HG03457 (cell line): ENCODE measurements around the gene MMP21.
A peak's percentile ranks its signal among the peaks of the same experiment; 100 is the strongest.

Experiments
- ATAC-seq: cut with Tn5 transposase; IDR thresholded peaks from one replicate; pipeline ENCODE4 v1.9.1; 2021; ENCODE audit warnings: moderate number of reproducible peaks; ENCODE audit not compliant: unreplicated experiment

The MMP21 gene

DNA sequence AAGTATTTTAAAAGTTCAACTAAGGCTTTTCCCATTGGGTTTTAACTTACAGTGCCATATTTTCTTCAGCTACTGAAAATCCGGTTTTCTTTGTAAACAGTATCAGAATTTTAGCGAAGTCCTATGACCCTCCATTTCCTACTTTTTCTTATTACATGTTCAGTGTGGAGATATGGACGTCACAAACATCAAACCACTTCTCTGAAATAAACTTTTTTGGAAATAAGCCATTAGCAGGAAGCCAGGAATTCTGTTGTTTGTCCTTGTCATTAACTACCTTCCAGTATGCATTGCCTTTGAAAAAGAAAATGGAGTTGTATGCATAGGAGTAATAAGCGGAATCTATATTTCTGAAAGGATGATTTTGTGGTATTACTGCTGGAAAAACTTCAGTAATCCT lies 9.1 kb downstream of the MMP21 start:
- no peak for ATAC-seq

DNA sequence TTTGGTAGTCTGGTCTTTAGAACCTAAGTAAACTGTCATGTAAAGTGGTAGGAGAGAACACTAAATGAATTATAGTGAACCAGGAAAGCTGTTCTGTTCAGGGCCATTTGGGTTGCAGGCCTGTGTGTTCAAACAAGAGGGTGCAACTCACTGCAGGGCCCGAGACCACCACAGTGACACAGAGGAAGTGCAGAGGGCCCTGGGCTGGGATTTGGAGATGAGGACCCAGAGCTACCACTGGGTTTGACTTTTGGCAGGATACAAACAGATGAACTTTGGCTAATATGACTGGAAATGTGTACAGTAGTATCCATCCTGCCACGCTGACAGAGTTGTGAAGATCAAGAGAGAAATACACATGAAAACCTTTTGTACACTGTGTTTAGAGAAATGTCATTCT lies 9.8 kb downstream of the MMP21 start:
- ATAC-seq, result no peak

DNA sequence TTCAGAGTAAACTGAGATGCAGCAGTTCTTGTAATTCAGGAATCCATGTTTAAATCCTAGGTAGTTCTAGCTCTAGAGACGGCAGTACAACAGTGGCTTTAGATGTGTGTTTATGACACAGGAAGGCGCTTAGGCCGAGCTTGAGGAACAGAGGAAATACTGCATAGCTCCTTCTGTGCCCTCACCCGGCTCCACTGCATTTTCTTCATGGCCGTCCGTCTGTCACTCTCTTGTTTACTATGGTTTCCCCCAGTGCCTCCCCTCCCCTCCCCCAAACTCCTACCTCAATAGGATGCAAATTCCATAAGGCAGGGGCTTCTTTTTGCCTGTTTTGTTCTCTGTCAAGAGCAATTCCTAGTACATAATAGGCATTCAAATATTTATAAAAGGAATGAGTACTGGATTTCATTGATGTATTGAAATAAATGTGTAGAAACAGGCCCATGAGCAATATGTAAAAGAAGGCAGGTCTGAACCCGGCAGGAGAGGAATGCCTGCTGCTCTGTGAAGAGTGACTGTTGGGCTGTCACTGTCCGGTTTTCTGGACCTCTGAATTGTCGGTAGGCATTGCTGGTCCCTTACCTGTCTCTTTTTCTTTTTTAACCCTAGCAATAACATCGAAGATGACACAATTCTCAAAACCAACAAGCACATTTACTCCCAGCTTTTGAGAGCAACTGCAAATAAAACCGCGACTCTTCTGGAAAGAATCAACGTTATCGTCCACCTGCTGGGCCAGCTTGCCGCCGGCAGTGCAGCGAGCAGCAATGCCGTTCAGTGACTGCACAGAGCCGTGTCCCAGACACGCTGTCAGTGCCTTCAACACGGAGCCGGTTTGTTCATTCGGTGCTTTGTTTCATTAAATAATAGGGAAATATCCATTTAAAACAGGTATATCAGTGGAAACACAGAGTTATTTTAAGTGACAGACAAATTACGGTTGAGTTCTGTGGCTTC lies 12.7 kb downstream of the MMP21 start:
- no peak for ATAC-seq

- no peak for ATAC-seq
These were observed 13.7 kb downstream of the MMP21 start for GRCh38 chr10:125761961-125762360.

GRCh38 chr10:125757742-125758141 lies 17.9 kb downstream of the MMP21 start:
- no peak for ATAC-seq

GRCh38 chr10:125756853-125757487 lies 18.7 kb downstream of the MMP21 start:
- ATAC-seq, result no peak

GRCh38 chr10:125756196-125756595 lies 19.4 kb downstream of the MMP21 start:
- no peak for ATAC-seq

DNA sequence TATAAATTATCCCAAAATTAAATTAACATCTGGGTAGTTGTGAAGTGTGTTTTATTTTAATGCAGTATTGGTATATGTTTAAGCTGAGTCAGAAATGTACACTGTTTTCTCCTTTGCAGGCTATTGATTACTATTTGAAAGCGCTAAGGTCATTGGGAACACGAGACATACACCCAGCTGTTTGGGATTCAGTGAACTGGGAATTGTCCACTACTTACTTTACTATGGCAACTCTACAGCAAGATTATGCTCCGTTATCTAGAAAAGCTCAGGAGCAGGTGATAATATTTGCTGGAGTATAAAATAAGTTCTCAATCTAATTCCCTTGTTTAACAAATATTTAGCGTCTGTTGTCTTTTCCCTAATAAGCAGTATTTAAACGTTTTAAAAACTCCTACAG lies 28.2 kb downstream of the MMP21 start:
- no peak for ATAC-seq

DNA sequence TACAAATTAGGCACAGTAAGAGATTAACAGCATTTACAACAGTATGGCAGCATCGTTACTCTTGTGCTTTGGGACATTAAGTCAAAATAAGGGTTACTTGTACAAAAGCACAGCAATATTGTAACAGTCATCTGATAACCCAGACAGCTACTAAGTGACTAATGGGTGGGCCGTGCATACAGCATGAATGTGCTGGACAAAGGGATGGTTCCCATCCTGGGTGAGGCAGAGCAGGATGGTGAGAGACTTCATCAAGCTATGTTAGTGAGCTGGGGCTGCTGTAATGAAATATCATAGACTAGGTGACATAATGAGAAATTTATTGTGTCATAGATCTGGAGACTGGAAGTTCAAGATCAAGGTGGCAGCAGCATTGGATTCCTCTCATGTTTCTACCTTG lies 30.7 kb downstream of the MMP21 start:
- ATAC-seq, result no peak

DNA sequence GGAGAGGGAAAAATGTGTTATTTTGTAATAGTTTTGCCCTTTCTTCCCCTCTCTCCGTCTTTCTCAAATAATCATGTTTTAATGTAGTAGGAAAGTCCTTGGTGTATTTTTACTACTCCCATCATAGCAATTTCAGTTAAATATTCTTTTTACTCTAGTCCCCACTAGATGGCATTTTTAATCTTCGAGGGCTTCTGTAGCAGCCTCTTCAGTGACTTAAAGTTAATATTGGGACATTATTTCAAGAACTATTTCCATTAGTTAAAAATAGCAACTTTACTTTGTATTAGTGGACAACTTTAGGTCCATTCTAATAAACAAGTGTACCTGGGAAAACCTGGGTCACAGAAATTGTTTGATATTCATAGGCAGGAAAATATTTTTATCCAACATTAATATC lies 33.2 kb downstream of the MMP21 start:
- no peak for ATAC-seq

DNA sequence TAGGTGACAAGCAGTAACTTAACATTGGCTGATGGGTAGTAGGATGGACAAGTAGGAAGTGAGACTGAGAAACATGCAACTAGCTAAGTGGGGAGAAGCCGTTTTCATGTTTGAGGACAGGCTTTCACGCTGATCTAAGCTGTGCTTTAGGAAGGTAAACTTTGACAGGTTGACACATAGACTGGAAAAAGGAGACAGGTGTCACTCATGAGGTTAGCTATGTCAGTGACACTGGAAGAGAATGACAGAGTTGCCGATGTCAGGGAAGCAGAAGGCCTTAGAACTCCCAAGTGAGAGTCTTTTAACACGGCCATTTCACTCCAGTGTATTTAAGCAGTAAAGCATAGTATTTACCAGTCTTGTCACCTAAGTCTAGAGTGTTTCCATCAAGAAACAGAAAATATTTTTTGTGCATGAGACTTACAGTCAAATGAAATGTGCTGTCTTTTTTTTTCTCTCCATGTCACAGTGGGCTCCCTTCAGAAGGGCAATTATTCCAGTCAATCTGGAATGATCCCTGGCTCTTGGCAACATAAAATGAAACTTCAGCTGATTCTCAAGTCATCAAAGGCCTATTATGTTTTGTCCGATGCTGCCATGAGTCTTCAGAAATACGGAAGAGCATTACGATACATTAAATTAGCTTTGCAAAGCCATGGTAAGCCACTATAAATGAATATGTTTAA lies 35.5 kb downstream of the MMP21 start:
- no peak for ATAC-seq

GRCh38 chr10:125738206-125738605 lies 37.4 kb downstream of the MMP21 start:
- no peak for ATAC-seq

- no peak for ATAC-seq
These were observed 40.8 kb downstream of the MMP21 start for GRCh38 chr10:125734823-125735222.

DNA sequence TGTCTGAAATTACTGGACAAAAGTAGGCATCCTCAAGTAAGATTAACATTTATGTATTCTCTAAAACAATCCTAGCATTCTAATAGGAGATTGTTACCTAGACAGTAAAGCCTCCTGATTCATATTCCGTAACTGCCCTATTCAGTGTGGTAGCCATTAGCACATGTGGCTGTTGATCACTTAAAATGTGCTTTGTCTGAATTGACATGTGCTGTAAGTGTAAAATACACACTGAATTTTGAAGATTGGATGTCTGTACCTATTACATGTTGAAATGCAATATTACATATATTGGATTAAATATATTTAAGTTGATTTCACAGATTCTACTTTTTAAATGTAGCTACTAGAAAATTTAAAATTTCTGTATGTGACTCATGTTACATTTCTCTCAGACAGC lies 41.5 kb downstream of the MMP21 start:
- no peak for ATAC-seq

- ATAC-seq, result no peak
These were observed 48.2 kb downstream of the MMP21 start for GRCh38 chr10:125727436-125727835.

DNA sequence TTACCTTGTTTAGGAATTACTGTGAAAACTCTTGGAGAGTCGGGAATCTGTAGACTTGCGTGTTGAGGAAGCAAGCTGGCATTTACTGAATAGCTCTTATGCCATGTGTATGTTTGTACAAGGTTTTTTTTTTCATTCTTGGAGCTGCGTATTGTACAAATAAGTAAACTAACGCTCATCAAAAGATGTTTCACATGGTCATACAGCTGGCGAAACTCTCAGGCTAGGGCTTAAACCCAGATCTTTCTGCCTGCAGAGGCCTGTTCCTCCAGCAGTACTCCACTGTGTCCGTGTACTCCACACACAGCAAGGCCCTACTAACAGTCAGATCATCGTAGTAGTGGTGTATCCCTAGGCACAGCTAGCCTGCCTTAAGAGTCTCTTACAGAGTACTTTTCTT lies 48.7 kb downstream of the MMP21 start:
- no peak for ATAC-seq

DNA sequence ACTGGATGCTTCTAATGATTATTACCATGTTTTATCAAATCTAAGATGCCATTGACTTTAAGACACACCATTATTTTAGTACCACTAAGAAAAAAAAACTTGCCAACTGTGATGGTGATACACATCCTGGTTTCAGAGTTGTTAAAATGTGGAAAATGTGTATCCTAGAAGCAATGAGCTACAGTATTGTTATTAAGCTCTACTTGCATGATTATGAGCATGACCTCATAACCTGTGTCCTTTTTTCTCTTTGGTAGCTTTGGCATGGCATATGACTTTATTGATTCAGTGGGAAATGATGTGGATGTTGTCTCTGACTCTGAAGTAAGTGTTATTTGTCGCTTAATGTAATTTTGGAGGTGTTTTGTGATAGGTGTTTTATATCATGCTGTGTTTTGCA lies 52.8 kb downstream of the MMP21 start:
- no peak for ATAC-seq

DNA sequence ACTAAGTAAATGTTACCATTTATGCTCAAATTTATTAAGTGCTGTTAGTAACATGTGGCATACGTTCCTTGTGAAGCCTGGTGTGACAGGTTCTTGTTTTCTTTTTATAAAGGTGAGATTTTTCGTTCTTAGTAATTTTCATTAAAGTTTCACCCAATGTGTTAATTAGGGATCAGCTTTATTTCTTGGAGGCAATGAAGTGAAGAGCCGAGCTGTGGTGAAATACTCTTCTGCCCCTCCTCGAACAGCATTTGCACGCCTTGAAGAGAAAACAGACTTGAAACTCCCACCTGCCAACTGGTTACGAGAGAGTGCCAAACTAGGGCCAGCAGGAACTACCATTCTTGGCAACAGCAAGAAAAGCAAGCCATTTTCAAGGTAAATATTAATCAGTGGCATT lies 54.6 kb downstream of the MMP21 start:
- peak; percentile 43 for ATAC-seq

DNA sequence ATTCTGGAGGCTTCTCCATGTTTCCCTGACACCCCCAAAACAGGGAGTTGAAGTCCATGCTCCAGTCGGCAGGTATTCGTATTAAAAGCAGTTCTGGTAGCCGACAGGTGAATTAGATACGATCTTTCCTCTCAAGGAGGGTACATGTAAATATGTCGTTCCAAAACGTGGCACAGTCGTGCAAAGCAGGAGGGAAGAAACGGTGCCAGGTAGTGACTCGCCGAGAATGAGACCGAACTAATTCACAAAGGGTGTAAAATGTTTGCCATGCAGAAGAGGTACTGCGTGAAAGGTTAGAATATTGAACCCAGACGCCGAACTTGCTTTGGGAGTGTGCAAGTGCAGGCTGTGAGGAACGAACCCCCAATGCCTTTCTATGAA lies 55.6 kb downstream of the MMP21 start:
- no peak for ATAC-seq

GRCh38 chr10:125719173-125720001 lies 56.2 kb downstream of the MMP21 start, which contains the start of gene EDRF1:
Gene EDRF1 (plus strand): TSS chr10:125719709. CDS start chr10:125719808, 99 bp downstream.
- peak; percentile 84 for ATAC-seq
